GM19193 (cell line): Measurements from ENCODE around the gene CNOT2.

Experiments used
- POLR2A ChIP-seq: IDR thresholded peaks from 4 replicates; pipeline ENCODE4 v1.6.1; 2011; ENCODE audit not compliant: insufficient read depth, insufficient read length; ENCODE audit errors: extremely low read depth

The CNOT2 gene

DNA sequence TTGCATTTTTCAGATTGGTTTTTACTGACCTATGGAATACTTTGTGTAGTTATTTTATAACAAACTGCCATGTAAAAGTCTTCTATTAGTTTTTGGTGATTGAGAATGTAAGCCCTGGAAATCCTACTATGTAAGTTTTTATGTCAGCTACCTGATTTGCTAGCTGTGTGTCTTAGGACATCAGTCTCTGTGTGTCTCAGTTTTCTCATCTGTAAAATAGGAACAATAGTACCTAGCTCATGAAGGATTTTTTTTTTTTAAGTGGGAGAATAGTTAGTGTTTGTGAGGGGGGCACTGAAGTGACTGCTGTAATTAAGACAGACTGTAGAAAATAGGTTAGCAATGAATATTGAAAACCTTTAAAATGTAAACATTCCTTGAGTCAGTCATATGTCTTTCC lies 70.9 kb downstream of the CNOT2 start:
- no peak for TF ChIP-seq POLR2A

DNA sequence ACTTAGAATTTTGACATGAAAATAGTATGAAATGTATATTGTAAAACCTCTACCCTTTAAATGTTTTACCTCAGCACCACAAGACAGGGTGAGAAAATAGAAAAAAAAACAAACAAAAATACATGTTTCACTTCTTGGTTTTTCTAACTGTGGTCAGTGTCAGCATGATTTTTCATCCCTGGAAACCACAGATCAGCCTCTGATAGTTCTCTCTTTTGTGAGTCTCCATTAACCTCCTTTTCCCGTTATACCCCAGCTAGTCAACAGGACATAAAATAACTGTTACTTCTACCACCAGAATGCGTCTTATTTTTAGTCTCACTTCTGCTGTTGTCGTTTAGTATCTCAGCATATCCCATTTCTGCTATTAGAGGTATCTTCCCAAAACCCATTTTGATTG lies 74.5 kb downstream of the CNOT2 start:
- no peak for TF ChIP-seq POLR2A

DNA sequence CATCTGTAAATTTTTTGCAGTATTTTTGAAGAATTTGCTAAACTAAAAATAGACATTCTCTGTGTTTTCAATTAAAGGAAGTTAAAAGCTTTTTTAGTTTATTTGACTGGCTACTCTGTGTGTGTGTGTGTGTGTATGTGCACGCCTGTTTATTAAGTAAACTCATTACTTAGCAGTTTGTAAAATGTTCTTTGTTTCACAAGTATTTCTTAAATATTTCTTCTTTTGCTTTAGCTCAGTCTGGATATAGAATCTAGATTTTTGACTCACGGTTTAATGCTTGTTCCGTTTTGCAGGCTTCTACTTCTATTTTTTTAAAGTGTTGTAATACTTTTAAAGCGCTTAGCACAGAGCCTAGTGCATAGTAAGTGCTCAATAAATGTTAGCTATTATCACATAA lies 76.4 kb downstream of the CNOT2 start:
- TF ChIP-seq POLR2A: no peak

DNA sequence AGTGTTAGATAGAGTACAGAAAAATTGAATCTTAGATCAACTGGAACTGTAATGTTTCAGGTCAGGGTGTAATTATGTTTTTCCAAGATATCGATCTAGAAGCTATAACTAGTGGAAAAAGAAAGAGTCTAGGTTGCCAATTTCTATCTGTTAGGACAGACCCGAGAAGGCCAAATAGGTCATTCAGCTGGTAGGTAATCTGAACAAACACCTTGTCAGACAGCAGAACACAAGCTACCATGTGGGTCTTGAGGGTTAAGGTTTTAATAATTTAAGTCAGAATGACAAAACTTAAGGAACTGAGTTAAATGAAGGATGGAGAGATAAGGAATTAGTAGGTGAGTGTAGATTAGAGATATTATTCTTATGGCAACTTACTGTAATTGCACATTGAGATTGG lies 78.0 kb downstream of the CNOT2 start:
- TF ChIP-seq POLR2A: no peak

DNA sequence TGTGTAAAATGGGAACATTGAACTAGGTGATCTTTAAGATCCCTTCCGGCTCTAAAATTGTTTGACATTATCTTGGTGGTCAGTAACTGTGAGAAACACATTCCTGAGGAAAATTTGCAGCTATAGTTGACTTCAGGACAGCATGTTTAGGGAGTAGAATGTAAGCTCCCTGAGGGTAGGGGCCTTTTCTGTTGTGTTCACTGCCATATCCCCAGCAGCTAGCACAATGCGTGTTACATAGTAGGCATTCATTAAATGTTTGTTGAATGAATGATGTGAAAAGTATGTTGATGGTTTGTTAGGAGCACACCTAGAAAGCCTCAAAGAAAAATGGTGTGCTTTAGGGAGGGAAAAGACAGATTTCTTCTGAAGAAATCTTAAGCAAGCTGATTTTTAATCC lies 84.3 kb downstream of the CNOT2 start:
- TF ChIP-seq POLR2A: no peak

DNA sequence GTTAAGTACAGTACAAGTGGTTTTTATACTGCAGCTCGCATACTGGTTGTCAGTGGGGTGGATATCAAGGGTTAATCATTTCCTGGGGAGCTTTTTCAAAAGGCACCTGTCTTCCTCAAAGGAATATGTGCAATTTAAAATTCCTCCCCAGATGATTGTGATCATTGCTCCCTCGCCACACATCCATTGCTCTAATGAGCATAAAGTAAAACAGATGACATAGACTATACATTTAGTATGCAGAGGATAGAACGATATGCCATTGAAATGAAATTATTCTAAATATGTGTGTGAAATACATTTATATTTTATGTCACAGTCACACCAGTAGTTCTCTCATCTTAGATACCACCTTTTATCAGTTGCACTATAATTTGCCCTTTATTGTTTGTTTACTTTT lies 86.5 kb downstream of the CNOT2 start:
- no peak for TF ChIP-seq POLR2A

DNA sequence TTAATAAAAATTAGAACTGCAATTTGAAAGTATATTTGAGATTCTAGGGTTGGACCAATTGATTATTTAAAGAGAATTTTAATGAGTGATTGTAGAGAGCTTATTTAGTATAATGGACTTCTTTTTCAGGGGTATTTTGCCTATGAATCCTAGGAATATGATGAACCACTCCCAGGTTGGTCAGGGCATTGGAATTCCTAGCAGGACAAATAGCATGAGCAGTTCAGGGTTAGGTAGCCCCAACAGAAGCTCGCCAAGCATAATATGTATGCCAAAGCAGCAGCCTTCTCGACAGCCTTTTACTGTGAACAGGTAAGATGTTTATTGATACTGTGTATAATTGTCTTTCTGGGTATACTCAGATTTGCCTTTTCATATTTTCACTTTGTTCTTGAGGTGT lies 86.9 kb downstream of the CNOT2 start:
- no peak for TF ChIP-seq POLR2A

DNA sequence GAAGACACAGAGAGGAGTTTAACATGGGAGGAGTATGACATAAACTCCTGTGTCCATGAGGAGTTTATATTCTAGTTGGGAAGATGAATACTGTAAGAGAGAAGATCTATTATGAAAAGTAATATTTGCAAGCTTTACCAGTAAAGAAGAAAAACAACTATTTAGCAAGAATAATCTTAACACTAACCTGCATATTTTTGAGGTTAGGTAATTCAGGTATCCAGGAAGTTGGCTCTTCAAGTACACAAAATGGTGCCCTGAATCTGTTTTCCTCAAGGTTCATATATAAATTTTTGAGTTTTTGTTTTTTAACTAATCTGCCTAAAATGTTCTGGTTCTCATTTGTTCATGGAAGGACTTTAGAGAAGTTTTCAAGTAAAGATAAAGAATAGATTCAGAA lies 89.0 kb downstream of the CNOT2 start:
- no peak for TF ChIP-seq POLR2A

DNA sequence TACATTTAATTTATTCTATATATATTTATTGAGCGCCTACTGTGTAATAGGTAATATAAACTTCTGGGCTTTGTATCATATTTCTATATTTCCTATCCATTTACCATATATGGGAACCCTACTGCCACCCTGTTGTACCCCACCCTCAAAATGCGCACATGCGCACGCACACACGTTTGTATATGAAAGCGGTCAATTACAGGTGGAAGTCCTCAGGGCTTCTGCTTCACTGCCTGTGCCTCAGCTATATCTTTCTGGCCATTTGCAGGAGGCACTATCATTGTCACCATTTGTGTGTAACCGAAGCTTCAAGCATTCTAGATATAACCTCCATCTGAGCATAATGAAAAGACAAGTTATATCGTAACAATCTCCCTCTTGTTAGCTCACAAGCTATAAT lies 91.5 kb downstream of the CNOT2 start:
- no peak for TF ChIP-seq POLR2A

DNA sequence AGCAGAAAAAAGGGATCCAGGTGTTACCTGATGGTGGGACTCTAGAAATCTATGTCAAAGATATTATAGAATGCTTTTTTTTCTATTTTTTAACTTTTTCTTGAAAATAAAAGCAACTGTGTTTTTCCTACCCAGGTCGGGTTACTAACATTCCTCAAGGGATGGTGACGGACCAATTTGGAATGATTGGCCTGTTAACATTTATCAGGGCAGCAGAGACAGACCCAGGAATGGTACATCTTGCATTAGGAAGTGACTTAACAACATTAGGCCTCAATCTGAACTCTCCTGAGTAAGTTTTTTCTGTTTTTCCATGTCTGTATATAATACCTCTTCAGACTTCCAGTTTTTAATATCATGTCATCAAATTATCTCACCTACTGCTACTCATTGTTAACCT lies 95.3 kb downstream of the CNOT2 start:
- TF ChIP-seq POLR2A: no peak

DNA sequence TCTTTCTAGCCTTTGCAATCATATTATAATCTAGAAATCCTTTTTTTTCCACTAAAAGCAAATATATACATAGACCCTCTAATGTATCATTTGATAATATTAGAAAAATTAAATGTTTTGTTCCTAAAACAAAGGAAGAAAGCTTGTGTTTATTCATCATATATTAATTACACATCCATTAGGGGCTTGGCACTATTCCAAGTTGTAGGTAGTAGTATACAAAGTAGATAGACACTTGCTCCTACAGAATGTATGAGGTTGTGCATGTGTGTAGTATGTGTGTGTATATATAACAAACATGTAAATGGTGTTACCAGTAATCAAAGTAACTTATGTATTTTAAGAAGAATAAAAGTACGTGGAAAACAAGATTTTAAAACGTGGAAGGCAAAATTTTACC lies 107.8 kb downstream of the CNOT2 start:
- TF ChIP-seq POLR2A: no peak

DNA sequence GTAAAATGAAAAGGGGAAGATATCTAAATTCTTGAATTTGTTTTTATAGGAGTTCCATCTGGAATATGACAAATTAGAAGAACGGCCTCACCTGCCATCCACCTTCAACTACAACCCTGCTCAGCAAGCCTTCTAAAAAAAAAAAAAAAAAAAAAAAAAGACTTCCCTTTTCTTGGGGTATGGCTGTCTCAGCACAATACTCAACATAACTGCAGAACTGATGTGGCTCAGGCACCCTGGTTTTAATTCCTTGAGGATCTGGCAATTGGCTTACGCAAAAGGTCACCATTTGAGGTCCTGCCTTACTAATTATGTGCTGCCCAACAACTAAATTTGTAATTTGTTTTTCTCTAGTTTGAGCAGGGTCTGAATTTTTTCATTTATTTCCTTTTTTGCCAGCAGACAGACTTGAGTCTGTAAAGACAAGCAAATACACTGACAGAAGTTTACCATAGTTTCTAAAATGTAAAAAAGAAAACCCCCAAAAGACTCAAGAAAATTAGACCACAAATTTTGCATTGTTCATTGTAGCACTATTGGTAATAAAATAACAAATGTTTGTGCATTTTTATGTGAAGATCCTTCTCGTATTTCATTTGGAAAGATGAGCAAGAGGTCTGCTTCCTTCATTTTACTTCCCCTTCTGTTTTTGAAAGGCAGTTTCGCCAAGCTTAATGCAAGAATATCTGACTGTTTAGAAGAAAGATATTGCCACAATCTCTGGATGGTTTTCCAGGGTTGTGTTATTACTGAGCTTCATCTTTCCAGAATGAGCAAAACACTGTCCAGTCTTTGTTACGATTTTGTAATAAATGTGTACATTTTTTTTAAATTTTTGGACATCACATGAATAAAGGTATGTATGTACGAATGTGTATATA lies 110.8 kb downstream of the CNOT2 start:
- no peak for TF ChIP-seq POLR2A

DNA sequence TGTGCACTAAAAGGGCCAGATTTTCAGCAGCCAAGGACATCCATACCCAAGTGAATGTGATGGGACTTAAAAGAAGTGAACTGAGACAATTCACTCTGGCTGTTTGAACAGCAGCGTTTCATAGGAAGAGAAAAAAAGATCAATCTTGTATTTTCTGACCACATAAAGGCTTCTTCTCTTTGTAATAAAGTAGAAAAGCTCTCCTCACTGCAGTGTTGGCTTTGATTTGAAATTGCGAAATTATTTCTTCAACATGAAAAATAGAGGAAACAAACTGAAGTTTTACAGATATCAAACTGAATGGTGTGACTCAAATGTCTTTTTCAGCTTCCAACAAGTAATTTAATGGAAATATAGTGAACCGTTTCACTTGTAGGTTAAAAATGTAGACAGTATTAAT lies 111.6 kb downstream of the CNOT2 start:
- no peak for TF ChIP-seq POLR2A

DNA sequence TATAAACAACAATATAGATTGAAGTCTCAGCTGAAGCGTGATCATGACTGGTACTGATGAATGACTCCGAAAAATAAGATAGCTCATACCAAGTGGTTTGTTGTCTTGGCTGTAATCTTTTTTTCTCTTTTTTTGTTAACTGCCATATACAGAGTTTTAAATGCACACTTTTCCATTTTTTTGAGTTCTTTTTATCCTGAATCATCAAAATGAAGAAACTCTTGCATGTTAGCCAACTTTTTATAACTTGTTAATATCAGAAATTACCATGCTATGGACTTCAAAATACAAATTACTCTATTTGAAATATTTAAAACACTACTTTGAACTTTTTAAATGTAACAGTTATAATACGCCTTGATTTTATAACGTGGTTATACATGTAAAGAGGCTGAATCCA lies 112.7 kb downstream of the CNOT2 start:
- no peak for TF ChIP-seq POLR2A

DNA sequence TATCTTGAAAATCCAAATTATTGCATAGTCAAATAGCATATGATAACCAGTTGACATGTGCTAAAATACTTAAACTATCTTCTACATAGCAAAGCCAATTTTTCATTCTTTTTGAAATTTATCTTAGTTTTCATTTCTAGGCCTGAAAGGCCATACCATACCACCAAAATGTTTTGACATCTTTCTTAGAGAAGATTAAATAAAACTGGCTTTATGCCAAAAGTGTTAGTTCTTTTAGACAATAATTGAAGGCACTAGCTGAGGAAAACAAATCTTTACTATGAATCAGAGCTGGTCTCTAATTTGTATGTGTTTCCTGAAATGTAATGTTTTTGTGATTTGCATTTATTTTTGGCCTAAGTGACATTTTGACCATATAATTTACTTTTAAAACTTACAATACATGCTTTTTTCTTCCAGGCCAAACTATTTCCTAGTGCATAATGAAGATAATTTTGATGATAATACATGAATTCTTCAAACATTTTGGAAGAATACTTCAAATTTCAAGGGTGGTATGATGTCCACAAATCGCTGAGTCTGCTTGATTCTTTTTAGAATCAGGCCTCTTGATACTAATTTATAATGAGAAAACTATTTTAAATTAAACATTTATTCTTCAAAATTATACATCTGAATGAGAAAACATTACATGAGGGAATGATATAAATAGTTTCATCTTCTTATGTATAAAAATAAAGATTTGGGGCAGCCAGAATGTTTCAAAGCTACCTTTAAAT lies 116.4 kb downstream of the CNOT2 start:
- TF ChIP-seq POLR2A: no peak

DNA sequence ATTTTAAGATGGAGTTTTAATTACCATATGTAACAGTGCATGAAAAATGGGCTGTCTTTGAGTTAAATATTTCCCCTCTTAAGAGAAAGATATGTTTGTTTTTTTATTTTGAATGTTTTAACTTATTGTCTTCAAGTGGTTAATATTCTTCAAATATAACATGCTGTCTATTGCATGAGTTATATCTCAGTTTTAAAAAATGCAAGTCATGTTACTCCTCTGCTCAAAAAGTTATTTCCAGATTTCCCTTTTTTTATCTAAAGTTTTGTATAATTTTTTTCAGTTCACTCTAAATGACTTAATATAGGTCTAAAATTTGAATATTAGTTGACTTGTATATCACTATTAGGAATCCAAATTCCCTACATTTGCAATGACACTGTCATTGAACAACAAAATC lies 117.0 kb downstream of the CNOT2 start:
- no peak for TF ChIP-seq POLR2A
